GM19239 (cell line): ENCODE data around the gene GALNT16.
"Not testable (repeated sequence)": the region's sequence is repeated elsewhere in the genome, so short reads cannot be mapped to it uniquely, and the experiment has no call there.

Experiments used
- DNase-seq: peaks from one replicate; pipeline ENCODE4 v3.0.0; 2011; ENCODE audit warnings: low spot score; ENCODE audit not compliant: insufficient read length
- FAIRE-seq: peaks from 2 replicates; lab custom pipeline; 2011; peaks lifted over from hg19 to GRCh38; lab: Jason Lieb, UNC

The GALNT16 gene

GRCh38 chr14:69259527-69260189 lies at the start of gene GALNT16:
Gene GALNT16 (plus strand): TSS chr14:69260158. CDS start chr14:69260291, 133 bp downstream.
- no peak for DNase-seq
- no peak for FAIRE-seq

DNA sequence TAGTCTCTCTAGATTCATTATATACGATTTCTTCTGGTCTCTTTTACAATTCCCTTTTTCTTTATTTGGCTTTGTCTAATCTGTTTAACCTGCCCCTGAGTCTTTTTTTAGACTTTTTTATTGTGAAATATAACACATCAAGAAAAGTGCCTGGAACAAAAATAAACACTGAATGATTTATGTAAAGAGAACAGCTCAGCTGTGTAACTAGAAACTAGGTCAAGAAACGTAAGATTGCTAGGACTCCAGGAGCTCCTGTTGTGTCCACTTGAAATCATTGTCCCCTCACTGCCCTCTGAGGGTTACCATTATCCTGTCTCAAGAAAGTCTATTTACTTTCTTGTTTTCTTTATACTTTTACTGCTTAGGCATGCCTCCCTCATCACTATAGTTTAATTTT lies 45.6 kb upstream of the GALNT16 start:
- DNase-seq (no peak), FAIRE-seq (no peak)

GRCh38 chr14:69217663-69218062 lies 42.3 kb upstream of the GALNT16 start:
- DNase-seq, FAIRE-seq: not testable (repeated sequence)

GRCh38 chr14:69224946-69225345 lies 35.0 kb upstream of the GALNT16 start:
- DNase-seq = no peak
- FAIRE-seq = no peak

DNA sequence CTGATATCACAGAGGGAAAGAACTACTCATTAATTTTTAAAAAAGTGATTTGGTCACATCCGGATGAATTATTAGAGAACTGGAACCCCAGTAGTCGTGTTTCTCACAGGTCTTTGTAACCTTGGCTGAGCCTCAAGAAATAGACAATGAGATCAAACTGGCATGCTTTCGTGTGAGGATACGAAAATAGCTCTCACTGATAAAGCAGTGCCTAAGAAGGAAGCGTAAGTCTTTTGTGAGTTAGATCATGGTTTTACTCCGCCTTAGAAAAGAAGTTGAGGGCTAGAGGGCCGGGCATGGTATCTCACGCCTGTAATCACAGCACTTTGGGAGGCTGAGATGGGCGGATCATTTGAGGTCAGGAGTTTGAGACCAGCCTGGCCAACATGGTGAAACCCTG lies 33.8 kb upstream of the GALNT16 start:
- FAIRE-seq (no peak), DNase-seq (no peak)

GRCh38 chr14:69226736-69227135 lies 33.2 kb upstream of the GALNT16 start:
- DNase-seq = no peak
- FAIRE-seq = no peak

GRCh38 chr14:69231486-69231885 lies 28.5 kb upstream of the GALNT16 start:
- DNase-seq = no peak
- FAIRE-seq = no peak

- DNase-seq = no peak
- FAIRE-seq = no peak
Measured at GRCh38 chr14:69232388-69232787, 27.6 kb upstream of the GALNT16 start.

- FAIRE-seq (no peak), DNase-seq (no peak)
Measured at GRCh38 chr14:69234106-69234505, 25.9 kb upstream of the GALNT16 start.

DNA sequence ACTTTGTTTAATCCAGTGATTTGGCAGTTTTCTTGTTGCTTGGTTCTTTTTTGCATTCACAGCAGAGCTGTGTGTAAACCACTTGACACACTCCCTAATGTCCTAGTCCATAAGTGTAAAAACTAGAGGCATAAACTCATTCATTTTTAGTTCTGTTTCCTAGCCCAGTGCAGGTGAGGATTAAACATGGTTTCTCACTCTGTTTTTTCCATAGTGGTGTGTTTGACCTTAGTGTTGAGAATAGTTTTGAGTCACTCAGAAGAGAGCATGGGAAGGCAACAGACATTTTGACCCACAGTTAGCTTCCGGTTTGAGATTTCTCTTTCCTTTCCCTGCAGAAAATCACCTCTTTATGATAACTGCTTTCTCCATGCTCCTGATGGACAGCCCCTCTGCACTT lies 24.2 kb upstream of the GALNT16 start:
- FAIRE-seq (peak; percentile 14), DNase-seq (no peak)

GRCh38 chr14:69237142-69237541 lies 22.8 kb upstream of the GALNT16 start:
- no peak for FAIRE-seq
- no peak for DNase-seq

DNA sequence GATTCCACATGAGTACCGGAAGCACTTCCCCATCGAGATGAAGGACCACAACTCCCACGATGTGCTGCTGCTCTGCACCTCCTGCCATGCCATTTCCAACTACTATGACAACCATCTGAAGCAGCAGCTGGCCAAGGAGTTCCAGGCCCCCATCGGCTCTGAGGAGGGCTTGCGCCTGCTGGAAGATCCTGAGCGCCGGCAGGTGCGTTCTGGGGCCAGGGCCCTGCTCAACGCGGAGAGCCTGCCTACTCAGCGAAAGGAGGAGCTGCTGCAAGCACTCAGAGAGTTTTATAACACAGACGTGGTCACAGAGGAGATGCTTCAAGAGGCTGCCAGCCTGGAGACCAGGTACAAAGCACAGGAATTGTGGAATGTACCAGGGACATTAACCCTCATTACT lies 22.4 kb upstream of the GALNT16 start:
- FAIRE-seq (no peak), DNase-seq (no peak)

DNA sequence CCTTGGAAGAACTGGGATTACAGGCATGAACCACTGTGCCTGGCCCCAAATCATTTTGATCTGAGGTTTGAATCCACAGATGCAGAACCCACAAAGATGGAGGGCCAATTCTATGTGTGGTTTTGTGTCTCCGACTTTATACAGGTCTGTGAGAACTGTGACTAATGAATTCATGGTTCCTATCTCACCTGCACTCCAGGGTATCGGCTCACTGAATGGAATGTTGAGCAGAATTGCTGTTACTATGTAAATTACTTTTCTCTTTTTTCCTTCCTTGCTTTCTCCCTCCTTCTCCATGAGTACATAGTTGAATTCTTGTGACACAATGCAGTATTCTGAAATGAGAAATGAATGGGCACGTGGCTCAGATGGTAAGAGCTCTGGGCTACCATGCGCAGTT lies 21.1 kb upstream of the GALNT16 start:
- DNase-seq = no peak

GRCh38 chr14:69240527-69241173 lies 19.3 kb upstream of the GALNT16 start:
- DNase-seq (no peak), FAIRE-seq (no peak)

More for the DNA sequence above, 21.1 kb upstream of the GALNT16 start:
- no peak for FAIRE-seq

- DNase-seq (no peak), FAIRE-seq (no peak)
Measured at GRCh38 chr14:69241577-69241976, 18.4 kb upstream of the GALNT16 start.

DNA sequence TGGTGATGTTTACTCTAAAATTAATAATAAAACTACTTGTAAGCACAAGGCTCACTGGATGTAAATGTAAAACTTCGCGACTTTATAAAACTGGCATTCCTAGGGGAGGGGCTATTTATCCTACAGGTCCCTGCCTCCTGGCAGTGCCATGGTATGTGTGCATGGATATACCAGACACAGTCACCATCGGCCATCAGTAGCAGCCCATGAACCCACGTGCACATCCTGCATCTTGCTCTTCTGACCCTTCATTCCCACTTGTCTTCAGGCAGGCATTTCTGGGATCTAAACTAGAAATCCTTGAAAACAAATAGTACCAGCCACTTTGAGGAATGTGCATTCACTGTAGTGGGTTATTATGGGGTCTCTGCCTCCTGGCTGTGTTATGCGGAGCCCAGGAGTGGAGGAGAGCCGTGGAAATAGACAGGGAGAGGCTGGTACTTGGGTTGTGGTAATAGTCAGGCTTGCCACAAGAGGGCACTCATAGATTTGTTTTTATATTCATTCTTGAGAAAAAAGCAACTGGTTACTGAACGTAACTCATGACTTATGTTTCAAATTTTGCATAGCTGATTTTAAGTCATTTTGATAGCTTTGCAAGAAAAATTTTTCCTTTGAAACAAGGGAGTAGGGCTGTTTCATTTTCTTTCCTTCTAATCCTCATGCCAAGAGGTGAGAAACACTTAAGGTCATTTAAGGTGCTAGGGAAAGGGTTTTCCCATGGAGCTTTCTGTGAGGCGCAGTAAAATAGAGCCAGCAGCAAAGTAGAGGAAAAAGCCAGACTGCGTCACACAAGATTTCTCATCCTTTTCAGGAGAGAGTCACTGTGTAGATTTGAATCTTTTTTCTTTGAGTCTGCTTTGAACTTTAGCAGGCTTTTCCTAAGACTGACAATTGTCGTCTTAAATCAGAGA lies 17.4 kb upstream of the GALNT16 start:
- FAIRE-seq (peak; percentile 95), DNase-seq (no peak)

DNA sequence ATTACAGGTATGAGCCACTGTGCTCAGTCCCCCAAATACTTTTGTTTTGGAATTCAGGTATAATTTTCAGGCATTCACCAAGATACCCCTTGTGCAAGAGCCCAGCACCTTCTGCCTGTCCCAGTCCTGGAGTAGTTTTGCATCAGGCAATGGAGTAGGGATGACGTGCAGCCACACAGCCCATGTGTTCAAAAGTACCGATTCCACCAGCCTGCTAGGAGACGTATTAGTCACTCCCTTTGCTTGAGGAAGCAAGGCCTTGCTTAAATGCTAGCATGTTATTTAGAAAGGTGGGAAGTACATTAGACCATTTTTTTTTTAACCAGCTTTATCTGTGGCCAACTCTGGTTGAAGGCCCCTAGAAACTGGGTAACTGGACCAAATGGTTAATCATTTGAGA lies 15.0 kb upstream of the GALNT16 start:
- no peak for DNase-seq
- no peak for FAIRE-seq

- DNase-seq = no peak
- no peak for FAIRE-seq
Measured at GRCh38 chr14:69246331-69246730, 13.6 kb upstream of the GALNT16 start.

GRCh38 chr14:69247676-69248440 lies 12.1 kb upstream of the GALNT16 start:
- FAIRE-seq = no peak
- no peak for DNase-seq

DNA sequence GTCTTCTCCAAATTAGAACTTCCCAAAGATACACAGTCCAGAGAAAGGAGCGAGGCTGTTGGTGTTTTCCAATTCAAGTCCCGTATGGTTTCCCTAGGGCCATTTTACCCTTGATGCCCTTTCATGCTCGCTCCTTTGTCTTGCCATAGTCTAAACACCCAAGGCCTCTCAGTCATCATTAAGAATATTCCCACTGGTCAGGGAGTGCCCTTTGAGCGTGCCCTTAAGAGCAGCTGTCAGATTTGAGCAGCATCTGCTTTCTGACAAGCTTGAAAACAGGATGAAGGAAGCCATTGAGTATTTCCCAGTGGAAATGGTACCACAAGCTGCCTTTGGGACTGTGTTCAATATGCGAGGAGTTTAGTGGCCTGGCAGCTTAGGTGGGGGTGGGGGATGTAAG lies 10.4 kb upstream of the GALNT16 start:
- no peak for FAIRE-seq

More for the DNA sequence above, 10.4 kb upstream of the GALNT16 start:
- no peak for DNase-seq
